ENCODE measurements around the gene TERT.
"Not testable (repeated sequence)": the region's sequence is repeated elsewhere in the genome, so short reads cannot be mapped to it uniquely, and the experiment has no call there.

TERT gene

GRCh38 chr5:1330847-1331831, 36.3 kb upstream of the TERT start:
- no peak for DNase-seq

GRCh38 chr5:1330146-1330846, 35.4 kb upstream of the TERT start:
- DNase-seq = no peak

GRCh38 chr5:1329111-1329579, 34.3 kb upstream of the TERT start:
- no peak for DNase-seq

DNA sequence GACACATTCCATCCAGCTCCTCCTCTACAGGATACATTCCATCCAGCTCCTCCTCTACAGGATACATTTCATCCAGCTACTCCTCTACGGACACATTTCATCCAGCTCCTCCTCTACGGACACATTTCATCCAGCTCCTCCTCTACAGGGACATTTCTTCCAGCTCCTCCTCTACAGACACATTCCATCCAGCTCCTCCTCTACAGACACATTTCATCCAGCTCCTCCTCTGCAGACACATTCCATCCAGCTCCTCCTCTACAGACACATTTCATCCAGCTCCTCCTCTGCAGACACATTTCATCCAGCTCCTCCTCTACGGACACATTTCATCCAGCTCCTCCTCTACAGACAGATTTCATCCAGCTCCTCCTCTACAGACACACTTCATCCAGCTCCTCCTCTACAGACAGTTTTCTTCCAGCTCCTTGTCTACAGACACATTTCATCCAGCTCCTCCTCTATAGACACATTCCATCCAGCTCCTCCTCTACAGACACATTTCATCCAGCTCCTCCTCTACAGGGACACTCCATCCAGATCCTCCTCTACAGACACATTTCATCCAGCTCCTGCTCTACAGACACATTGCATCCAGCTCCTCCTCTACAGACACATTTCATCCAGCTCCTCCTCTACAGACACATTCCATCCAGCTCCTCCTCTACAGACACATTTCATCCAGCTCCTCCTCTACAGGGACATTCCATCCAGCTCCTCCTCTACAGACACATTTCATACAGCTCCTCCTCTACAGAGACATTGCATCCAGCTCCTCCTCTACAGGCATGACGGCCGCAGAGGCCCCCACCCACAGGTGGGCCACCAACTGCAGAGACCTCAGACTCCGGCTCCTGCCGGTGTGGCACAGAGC, 33.6 kb upstream of the TERT start:
- not testable (repeated sequence) for DNase-seq

DNA sequence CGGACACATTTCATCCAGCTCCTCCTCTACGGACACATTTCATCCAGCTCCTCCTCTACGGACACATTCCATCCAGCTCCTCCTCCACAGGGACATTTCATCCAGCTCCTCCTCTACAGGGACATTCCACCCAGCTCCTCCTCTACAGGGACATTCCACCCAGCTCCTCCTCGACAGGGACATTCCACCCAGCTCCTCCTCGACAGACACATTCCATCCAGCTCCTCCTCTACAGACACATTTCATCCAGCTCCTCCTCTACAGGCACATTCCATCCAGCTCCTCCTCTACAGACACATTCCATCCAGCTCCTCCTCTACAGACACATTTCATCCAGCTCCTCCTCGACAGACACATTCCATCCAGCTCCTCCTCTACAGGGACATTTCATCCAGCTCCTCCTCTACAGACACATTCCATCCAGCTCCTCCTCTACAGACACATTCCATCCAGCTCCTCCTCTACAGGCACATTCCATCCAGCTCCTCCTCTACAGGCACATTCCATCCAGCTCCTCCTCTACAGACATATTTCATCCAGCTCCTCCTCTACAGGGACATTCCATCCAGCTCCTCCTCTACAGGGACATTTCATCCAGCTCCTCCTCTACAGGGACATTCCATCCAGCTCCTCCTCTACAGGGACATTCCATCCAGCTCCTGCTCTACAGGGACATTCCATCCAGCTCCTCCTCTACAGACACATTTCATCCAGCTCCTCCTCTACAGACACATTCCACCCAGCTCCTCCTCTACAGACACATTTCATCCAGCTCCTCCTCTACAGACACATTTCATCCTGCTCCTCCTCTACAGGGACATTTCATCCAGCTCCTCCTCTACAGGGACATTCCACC, 32.3 kb upstream of the TERT start:
- not testable (repeated sequence) for DNase-seq

GRCh38 chr5:1326532-1326875, 31.6 kb upstream of the TERT start:
- not testable (repeated sequence) for DNase-seq

- DNase-seq = no peak
These were observed 31.1 kb upstream of the TERT start for GRCh38 chr5:1325870-1326531.

GRCh38 chr5:1325191-1325741, 30.4 kb upstream of the TERT start:
- DNase-seq = no peak

GRCh38 chr5:1324719-1325190, 29.9 kb upstream of the TERT start:
- no peak for DNase-seq

- DNase-seq = no peak
These were observed 29.4 kb upstream of the TERT start for GRCh38 chr5:1324301-1324700.

DNA sequence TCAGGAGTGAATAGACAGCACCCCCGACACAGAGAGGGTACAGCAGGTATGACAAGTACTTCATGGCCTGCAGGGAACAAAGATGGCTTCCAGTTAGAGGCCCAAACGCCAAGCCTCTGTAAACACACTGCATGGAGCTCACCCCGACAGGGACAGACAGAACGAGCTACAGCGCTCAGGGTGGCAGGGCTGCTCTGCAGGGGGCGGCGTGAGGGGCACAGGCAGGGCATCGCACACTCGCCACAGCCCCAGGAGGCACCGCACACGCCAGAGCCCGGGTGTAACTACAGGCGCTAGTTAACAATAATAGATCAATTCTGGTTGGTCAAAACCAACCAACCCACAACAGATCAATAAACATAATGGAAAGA, 28.9 kb upstream of the TERT start:
- no peak for DNase-seq

DNA sequence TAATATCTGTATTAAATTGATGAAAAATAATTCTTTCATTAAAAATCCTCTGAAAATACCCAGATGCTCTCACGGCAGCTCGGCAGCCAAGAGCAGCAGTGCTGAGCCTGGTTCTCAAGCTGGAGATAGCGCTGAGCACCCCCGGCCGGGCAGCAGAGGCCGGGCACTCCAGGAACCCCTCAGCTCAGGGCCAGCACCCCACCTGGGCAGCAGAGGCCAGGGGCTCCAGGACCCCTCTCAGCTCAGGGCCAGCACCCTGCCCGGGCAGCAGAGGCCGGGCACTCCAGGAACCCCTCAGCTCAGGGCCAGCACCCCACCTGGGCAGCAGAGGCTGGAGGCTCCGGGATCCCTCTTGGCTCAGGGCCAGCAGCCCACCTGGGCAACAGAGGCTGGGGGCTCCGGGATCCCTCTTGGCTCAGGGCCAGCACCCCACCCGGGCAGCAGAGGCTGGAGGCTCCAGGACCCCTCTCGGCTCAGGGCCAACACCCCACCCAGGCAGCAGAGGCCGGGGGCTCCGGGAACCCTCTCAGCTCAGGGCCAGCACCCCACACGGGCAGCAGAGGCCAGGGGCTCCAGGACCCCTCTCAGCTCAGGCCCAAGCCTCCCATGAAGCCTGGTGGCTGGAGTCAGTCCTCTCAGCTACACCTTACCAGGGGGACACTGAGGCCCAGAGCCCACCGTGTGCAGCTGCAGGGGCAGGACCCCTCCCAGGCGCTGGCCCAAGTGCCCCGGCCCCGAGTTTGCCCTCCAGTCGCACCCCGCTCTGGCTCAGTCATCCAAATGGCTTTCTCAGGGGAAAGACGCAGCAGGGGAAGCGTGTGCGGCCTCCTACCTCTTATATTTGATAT, 28.3 kb upstream of the TERT start:
- DNase-seq = no peak

GRCh38 chr5:1322036-1322900, 27.4 kb upstream of the TERT start:
- DNase-seq = no peak

GRCh38 chr5:1321576-1321975, 26.7 kb upstream of the TERT start:
- DNase-seq = no peak

GRCh38 chr5:1320436-1321344, 25.8 kb upstream of the TERT start:
- DNase-seq = no peak

GRCh38 chr5:1319436-1320256, 24.8 kb upstream of the TERT start:
- no peak for DNase-seq

GRCh38 chr5:1318659-1319251, 23.9 kb upstream of the TERT start:
- DNase-seq = peak; percentile 50

Measured in DMS79 treated with DMSO at 0.1 percent for 48 hours (cell line).